GM12878 (cell line): ENCODE measurements around the gene SLX4IP. TPM values are rescaled to one million over a fixed set of nuclear protein-coding genes. Genes with fewer than 3 reads are reported as not detected.

Experiments used
- ATAC-seq: fragments of 200-7000 bp; cut with Tn5 transposase; 3 replicates; pipeline ENCODE4 v1.9.1; 2020; ENCODE audit warnings: mild to moderate bottlenecking, moderate library complexity
- BruUV-seq: library from RNA; stranded (reverse); fragments of 400-500 nt; replicated peaks from 2 replicates; lab custom pipeline; 2021; lab: Mats Ljungman, UMichigan
- CTCF ChIA-PET: fragments of 300-600 bp; sonication (Branson Sonifier 250); formaldehyde crosslinking; extraction: SDS; loops from one replicate; lab custom pipeline; 2021; ENCODE audit warnings: inconsistent platforms; lab: Yijun Ruan, JAX
- POLR2A ChIA-PET: fragments of 350-600 bp; formaldehyde crosslinking; extraction: SDS; loops from one replicate; lab custom pipeline; 2021; ENCODE audit warnings: inconsistent platforms; lab: Charles Lee
- RAD21 ChIA-PET: fragments of 300-600 bp; sonication (Branson Sonifier 250); formaldehyde crosslinking; loops from one replicate; lab custom pipeline; 2023; ENCODE audit warnings: antibody characterized with exemption; ENCODE audit not compliant: unreplicated experiment; lab: Charles Lee
- SMC1A ChIA-PET: fragments of 300-600 bp; sonication (Branson Sonifier 250); formaldehyde crosslinking; loops from one replicate; lab custom pipeline; 2023; ENCODE audit not compliant: unreplicated experiment, uncharacterized antibody; lab: Charles Lee
- DNase-seq: peaks from one replicate; pipeline ENCODE4 v3.0.0-alpha.2; 2011; ENCODE audit warnings: low read depth, low spot score
- FAIRE-seq: peaks from 3 replicates; lab custom pipeline; 2011; peaks lifted over from hg19 to GRCh38; lab: Jason Lieb, UNC
- H2AFZ ChIP-seq: 2 replicates; pipeline ENCODE4 v1.6.0; 2011; ENCODE audit warnings: low read depth, low read length, control low read depth; ENCODE audit not compliant: control insufficient read depth
- H3K27ac ChIP-seq: 2 replicates; pipeline ENCODE4 v1.5.1; 2011; ENCODE audit warnings: control low read depth; ENCODE audit not compliant: control insufficient read depth, insufficient read depth
- H3K27me3 ChIP-seq, 2 experiments: replicated peaks in 1 of 2; 2 replicates each; pipeline versions ENCODE4 v1.6.0 to v1.6.1; 2011; ENCODE audit warnings: low read length in 1 of 2; ENCODE audit not compliant: control insufficient read depth in 2 of 2, insufficient read depth in 2 of 2
- H3K36me3 ChIP-seq, 2 experiments: 2 replicates each; pipeline ENCODE4 v1.5.1; 2011; ENCODE audit warnings: low read length in 1 of 2; ENCODE audit not compliant: control insufficient read depth in 2 of 2, insufficient read depth in 2 of 2
- H3K4me1 ChIP-seq: 2 replicates; pipeline ENCODE4 v1.6.1; 2011; ENCODE audit warnings: mild to moderate bottlenecking, low read length, moderate library complexity, mixed read lengths; ENCODE audit not compliant: control insufficient read depth, insufficient read depth
- H3K4me2 ChIP-seq: 2 replicates; pipeline ENCODE4 v1.6.0; 2011; ENCODE audit warnings: control low read depth; ENCODE audit not compliant: control insufficient read depth, insufficient read depth
- H3K4me3 ChIP-seq: fragments of 200-600 bp; sonication (generic); 2 replicates; pipeline ENCODE4 v1.5.1; 2016
- H3K79me2 ChIP-seq: 2 replicates; pipeline ENCODE4 v1.6.0; 2011; ENCODE audit warnings: low read length; ENCODE audit not compliant: control insufficient read depth, insufficient read depth
- H3K9ac ChIP-seq: 2 replicates; pipeline ENCODE4 v1.8.0; 2011; ENCODE audit warnings: low read length, control low read depth, mixed read lengths; ENCODE audit not compliant: control insufficient read depth, insufficient read depth
- H3K9me3 ChIP-seq: replicated peaks from 3 replicates; pipeline ENCODE4 v1.5.1; 2011; ENCODE audit warnings: mild to moderate bottlenecking, low read length; ENCODE audit not compliant: control insufficient read depth, insufficient read depth
- H4K20me1 ChIP-seq: 2 replicates; pipeline ENCODE4 v1.6.0; 2011; ENCODE audit not compliant: control insufficient read depth, insufficient read depth
- EED ChIP-seq: sonication (generic); IDR thresholded peaks from 2 replicates; pipeline ENCODE4 v1.6.1; 2016; ENCODE audit warnings: antibody characterized with exemption, low read depth
- EGR1 ChIP-seq, 2 experiments: IDR thresholded peaks; 1 replicate in 1 of 2; 2 replicates in 1 of 2; pipeline ENCODE4 v1.6.1; 2011 to 2012; ENCODE audit warnings: low read depth in 2 of 2, low read length in 2 of 2, borderline replicate concordance in 1 of 2, mild to moderate bottlenecking in 1 of 2, moderate library complexity in 1 of 2
- FOXM1 ChIP-seq: IDR thresholded peaks from 2 replicates; pipeline ENCODE4 v1.6.1; 2012; ENCODE audit warnings: low read depth, mild to moderate bottlenecking, inconsistent platforms, low read length, moderate library complexity
- KDM1A ChIP-seq: fragments of 200-600 bp; sonication (generic); IDR thresholded peaks from 2 replicates; pipeline ENCODE4 v1.6.1; 2016; ENCODE audit warnings: borderline replicate concordance
- NFYA ChIP-seq: IDR thresholded peaks from 2 replicates; pipeline ENCODE4 v1.6.1; 2011; ENCODE audit warnings: low read depth, mild to moderate bottlenecking, low read length, improper control_type of control experiment, borderline replicate concordance
- NFYB ChIP-seq: IDR thresholded peaks from 2 replicates; pipeline ENCODE4 v1.6.1; 2011; ENCODE audit warnings: low read depth, mild to moderate bottlenecking, low read length, improper control_type of control experiment, moderate library complexity; ENCODE audit not compliant: insufficient read depth
- NR2C1 ChIP-seq: fragments of 450-650 bp; IDR thresholded peaks from 2 replicates; pipeline ENCODE4 v1.6.1; 2017; ENCODE audit warnings: antibody characterized with exemption, mild to moderate bottlenecking, moderate library complexity
- NRF1 ChIP-seq: conservative IDR thresholded peaks from 2 replicates; pipeline ENCODE4 v1.6.1; 2011; ENCODE audit warnings: mild to moderate bottlenecking, low read depth, low read length, improper control_type of control experiment
- POLR2A ChIP-seq: IDR thresholded peaks from 2 replicates; pipeline ENCODE4 v1.6.1; 2011; ENCODE audit warnings: low read depth, mild to moderate bottlenecking, low read length
- SP1 ChIP-seq: IDR thresholded peaks from one replicate; pipeline ENCODE4 v1.6.1; 2011; ENCODE audit warnings: low read depth, low read length
- SUPT20H ChIP-seq: IDR thresholded peaks from 2 replicates; pipeline ENCODE4 v1.6.1; 2011; ENCODE audit warnings: low read depth, mild to moderate bottlenecking, low read length, moderate library complexity, borderline replicate concordance; ENCODE audit not compliant: control insufficient read depth
- WGBS: methylation state at CpG from one replicate; pipeline ENCODE4 v1.1.6; 2016; ENCODE audit warnings: low lambda C conversion rate; ENCODE audit not compliant: insufficient replicate concordance, insufficient coverage; ENCODE audit errors: missing lambda C conversion rate; 5-methylcytosine and 5-hydroxymethylcytosine counted together
- in situ Hi-C: fragments of 300-500 bp; cut with MboI; formaldehyde crosslinking; loops from 9 replicates; pipeline ENCODE4 v1.14.3; 2018; ENCODE audit warnings: mixed read lengths
- intact Hi-C: fragments of 100-400 bp; cut with micrococcal nuclease; formaldehyde crosslinking; loops from one replicate; pipeline ENCODE4 v1.14.2; 2022; ENCODE audit not compliant: unreplicated experiment
- polyA plus RNA-seq, 11 experiments: library from polyadenylated mRNA; depleted of rRNA in 4 of 11; unstranded in 6 of 11; stranded (reverse) in 5 of 11; fragments of >200 nt; fragmentation: Nextera tagmentation in 4 of 11; fragmentation: Illumina TruSeq in 1 of 11; extraction: Ambion mirVana in 4 of 11; extraction: Trizol in 1 of 11; gene quantifications; 1 replicate in 1 of 11; 2 replicates in 10 of 11; pipeline versions ENCODE4 v1.2.1 to v1.2.3, GENCODE V29; 2011 to 2016; ENCODE audit warnings: inconsistent platforms in 2 of 11, missing spikeins in 2 of 11, low read depth in 1 of 11
- total RNA-seq, 4 experiments: library from RNA; depleted of rRNA in 3 of 4; stranded (reverse); fragments of >200 nt in 3 of 4; fragmentation: Illumina TruSeq in 1 of 4; extraction: Trizol in 1 of 4; gene quantifications; 2 replicates each; pipeline versions ENCODE4 v1.2.1 to v1.2.3, GENCODE V29; 2013 to 2021
- TF ChIP-seq, protein P1 (sequence below): IDR thresholded peaks from 2 replicates; pipeline ENCODE4 v1.6.1; 2011; ENCODE audit warnings: mild to moderate bottlenecking, low read depth, low read length, moderate library complexity; ENCODE audit not compliant: insufficient replicate concordance
- TF ChIP-seq, protein P2 (sequence below): fragments of 450-650 bp; formaldehyde crosslinking; IDR thresholded peaks from 2 replicates; pipeline ENCODE4 v1.5.0; 2022; ENCODE audit warnings: mild to moderate bottlenecking, missing genetic modification characterization

SLX4IP gene
- total and polyA plus RNA-seq, 10 of the 15 experiments (the other 5 are each of a cell fraction or from before 2014, with no cell fraction given) = 2.2 to 11.0 (median 6.3) TPM

DNA sequence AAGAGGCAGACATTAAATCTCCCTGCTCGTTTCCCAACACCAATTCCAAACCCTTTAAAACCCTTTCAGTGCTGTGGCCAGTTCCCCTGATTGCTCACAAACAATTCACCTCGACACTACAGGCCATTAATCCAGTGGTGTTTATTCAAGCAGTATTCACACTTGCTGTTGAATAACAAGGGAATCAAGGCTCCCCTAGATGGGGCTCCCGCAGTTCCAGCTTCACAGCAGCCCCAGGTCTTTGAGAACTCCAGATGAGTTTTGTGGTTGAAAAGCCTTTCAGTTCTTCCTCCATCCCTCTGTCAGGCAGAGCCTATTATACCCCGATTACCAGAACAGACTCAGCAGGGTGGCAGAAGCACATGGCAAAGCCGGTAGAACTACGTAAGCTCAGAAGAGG lies 202.5 kb downstream of the SLX4IP start (continued):
- TF ChIP-seq NR2C1 = no peak
- TF ChIP-seq, protein P1, sequence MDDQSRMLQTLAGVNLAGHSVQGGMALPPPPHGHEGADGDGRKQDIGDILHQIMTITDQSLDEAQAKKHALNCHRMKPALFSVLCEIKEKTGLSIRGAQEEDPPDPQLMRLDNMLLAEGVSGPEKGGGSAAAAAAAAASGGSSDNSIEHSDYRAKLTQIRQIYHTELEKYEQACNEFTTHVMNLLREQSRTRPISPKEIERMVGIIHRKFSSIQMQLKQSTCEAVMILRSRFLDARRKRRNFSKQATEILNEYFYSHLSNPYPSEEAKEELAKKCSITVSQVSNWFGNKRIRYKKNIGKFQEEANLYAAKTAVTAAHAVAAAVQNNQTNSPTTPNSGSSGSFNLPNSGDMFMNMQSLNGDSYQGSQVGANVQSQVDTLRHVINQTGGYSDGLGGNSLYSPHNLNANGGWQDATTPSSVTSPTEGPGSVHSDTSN = no peak
- no peak for TF ChIP-seq KDM1A
- TF ChIP-seq, all 136 proteins: peak for 0

DNA sequence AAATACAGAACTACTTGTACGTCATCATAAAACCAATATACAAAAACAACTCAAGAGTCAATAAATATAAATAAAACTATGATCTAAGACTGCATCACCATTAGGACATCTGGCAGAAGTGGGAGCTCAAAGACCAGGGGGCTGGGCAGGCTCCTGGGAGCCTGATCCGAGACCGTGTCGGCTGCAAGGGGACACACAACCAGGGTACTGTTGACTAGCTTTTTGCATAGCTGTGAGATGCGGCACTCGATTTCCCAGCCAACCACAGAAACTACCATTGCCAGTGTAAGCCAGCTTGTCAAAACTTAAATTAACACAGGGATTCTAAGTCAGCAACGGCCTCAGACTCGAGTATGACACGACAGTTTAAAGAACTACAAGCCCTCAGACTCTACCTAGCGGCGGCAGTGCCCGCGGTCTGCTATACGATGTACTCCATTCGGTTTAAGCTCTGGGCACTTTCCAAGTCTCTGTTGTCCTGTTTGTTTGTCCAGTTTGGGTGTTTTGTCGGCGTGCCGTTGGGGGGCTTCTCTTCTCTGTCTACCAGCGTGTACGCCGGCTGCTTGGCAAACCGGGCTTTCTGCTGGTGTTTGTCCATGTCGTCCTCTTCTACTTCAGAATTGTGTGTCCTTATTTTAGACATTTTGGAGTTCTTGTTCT lies 204.1 kb downstream of the SLX4IP start:
- no peaks in the 10 kb centered on the region for H3K27me3 ChIP-seq
- no peak for FAIRE-seq
- no peak overlapping the region for H3K9ac ChIP-seq
- peaks cover 7 to 9% of the 10 kb centered on the region in 2 experiments; a peak in 3 of 4 replicates for H3K36me3 ChIP-seq
- H4K20me1 ChIP-seq = no peaks in the 10 kb centered on the region
- ChIA-PET RAD21 (no interaction called here), POLR2A (no interaction called here), SMC1A (interaction anchor here (1.5 kb wide), 1 partner anchor 10 kb away, joined by 5 read pairs; no protein-coding TSS in a partner anchor), CTCF (no interaction called here)
- intact Hi-C loops = no loop called here
- no peak overlapping the region for H2AFZ ChIP-seq
- 88% methylated on average over 23 of the region's 23 CpGs for WGBS
- H3K4me1 ChIP-seq = peaks cover 5% of the 10 kb centered on the region
- in situ Hi-C loops = no loop called here
- no peak overlapping the region for H3K4me3 ChIP-seq
- no peak for ATAC-seq
- BruUV-seq = TSS peak; percentile 56
- H3K27ac ChIP-seq = no peak overlapping the region
- H3K9me3 ChIP-seq = no peaks in the 10 kb centered on the region
- H3K4me2 ChIP-seq = no peak overlapping the region
- DNase-seq = no peak
- no peaks in the 10 kb centered on the region for H3K79me2 ChIP-seq
- TF ChIP-seq NFYA (no peak), POLR2A (no peak), NR2C1 (no peak), NFYB (no peak), SUPT20H (no peak), EED (no peak), NRF1 (no peak), FOXM1 (no peak), SP1 (no peak), EGR1 (IDR thresholded peaks at IDR 0.05; ENCODE audit: borderline replicate concordance in 1 of 2, low read depth in 2 of 2, low read length in 2 of 2) (no peak)
- TF ChIP-seq, protein P2, sequence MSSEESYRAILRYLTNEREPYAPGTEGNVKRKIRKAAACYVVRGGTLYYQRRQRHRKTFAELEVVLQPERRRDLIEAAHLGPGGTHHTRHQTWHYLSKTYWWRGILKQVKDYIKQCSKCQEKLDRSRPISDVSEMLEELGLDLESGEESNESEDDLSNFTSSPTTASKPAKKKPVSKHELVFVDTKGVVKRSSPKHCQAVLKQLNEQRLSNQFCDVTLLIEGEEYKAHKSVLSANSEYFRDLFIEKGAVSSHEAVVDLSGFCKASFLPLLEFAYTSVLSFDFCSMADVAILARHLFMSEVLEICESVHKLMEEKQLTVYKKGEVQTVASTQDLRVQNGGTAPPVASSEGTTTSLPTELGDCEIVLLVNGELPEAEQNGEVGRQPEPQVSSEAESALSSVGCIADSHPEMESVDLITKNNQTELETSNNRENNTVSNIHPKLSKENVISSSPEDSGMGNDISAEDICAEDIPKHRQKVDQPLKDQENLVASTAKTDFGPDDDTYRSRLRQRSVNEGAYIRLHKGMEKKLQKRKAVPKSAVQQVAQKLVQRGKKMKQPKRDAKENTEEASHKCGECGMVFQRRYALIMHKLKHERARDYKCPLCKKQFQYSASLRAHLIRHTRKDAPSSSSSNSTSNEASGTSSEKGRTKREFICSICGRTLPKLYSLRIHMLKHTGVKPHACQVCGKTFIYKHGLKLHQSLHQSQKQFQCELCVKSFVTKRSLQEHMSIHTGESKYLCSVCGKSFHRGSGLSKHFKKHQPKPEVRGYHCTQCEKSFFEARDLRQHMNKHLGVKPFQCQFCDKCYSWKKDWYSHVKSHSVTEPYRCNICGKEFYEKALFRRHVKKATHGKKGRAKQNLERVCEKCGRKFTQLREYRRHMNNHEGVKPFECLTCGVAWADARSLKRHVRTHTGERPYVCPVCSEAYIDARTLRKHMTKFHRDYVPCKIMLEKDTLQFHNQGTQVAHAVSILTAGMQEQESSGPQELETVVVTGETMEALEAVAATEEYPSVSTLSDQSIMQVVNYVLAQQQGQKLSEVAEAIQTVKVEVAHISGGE (CRISPR knock-in tag) = no peak
